ENCODE measurements around the gene PNPLA6. TPM values are rescaled to one million over a fixed set of nuclear protein-coding genes. Genes with fewer than 3 reads are reported as not detected.

Gene PNPLA6
- polyA plus RNA-seq, 1 donor (not counting 4 experiments of a cell fraction or from before 2014, with no cell fraction given) = 22.4 TPM

- H3K9ac ChIP-seq (ENCODE audit: control insufficient read depth, extremely low read depth, insufficient read depth, low read length) = no peak overlapping the region
- no peak overlapping the region for H2AFZ ChIP-seq (ENCODE audit: control insufficient read depth, low read length)
- H3K79me2 ChIP-seq (ENCODE audit: control insufficient read depth, insufficient read depth, low read length) = no peaks in the 10 kb centered on the region
- H4K20me1 ChIP-seq (ENCODE audit: control insufficient read depth, extremely low read depth, insufficient read depth, low read length) = no peaks in the 10 kb centered on the region
- H3K4me2 ChIP-seq (ENCODE audit: control insufficient read depth, extremely low read depth, insufficient read depth, low read depth, low read length) = no peak overlapping the region
- no peaks in the 10 kb centered on the region for H3K4me1 ChIP-seq (ENCODE audit: control insufficient read depth, extremely low read depth, insufficient read depth, low read length)
- DNase-seq (ENCODE audit: low read depth, low spot score) (no peak), FAIRE-seq (no peak)
- no peak overlapping the region for H3K27ac ChIP-seq (ENCODE audit: control insufficient read depth, insufficient read depth, low read length)
- no peaks in the 10 kb centered on the region for H3K9me1 ChIP-seq (ENCODE audit: control insufficient read depth, extremely low read depth, insufficient read depth, low read length)
- no peaks in the 10 kb centered on the region for H3K9me3 ChIP-seq (ENCODE audit: control insufficient read depth, low read depth, low read length)
- H3K36me3 ChIP-seq (ENCODE audit: control insufficient read depth in 2 of 2, extremely low read depth in 1 of 2, insufficient read depth in 2 of 2, low read length in 2 of 2) = peaks cover 13 to 18% of the 10 kb centered on the region in 2 experiments
- no peaks in the 10 kb centered on the region for H3K27me3 ChIP-seq (ENCODE audit: control insufficient read depth, extremely low read depth, insufficient read depth, low read length)
- dilution Hi-C loops (cut with MboI; ENCODE audit: extremely low pct_ligation_motif_present, low sequenced_read_pairs) = no loop called here
- no peak overlapping the region for H3K4me3 ChIP-seq (ENCODE audit: control insufficient read depth in 2 of 3, extremely low read depth in 1 of 3, insufficient read depth in 2 of 3, low read depth in 1 of 3, low read length in 3 of 3)
- TF ChIP-seq EZH2 (IDR thresholded peaks at IDR 0.05; ENCODE audit: low read length) (no peak), CTCF (optimal IDR thresholded peaks at IDR 0.05 in 1 of 3, IDR thresholded peaks at IDR 0.05 in 1 of 3, conservative IDR thresholded peaks at IDR 0.05 in 1 of 3; ENCODE audit: extremely low read depth in 1 of 3, insufficient read depth in 2 of 3, low read length in 3 of 3) (no peak)
Observed at GRCh38 chr19:7610491-7611240, 75.1 kb downstream of the PNPLA6 start.

Small RNA genes within 50 kb of the gene (small RNA-seq; reads per million reads assigned to genes)
- gene AC008878.2 (ENCODE audit: insufficient read length in 3 of 3, low read depth in 3 of 3, low replicate concordance in 1 of 3) = 0 reads per million in 3 experiments

Other genes starting within 250 kb of the PNPLA6 start
- 0.98 to 1.9 TPM (median 1.2 TPM) in 3 replicates for gene INSR, start 241.3 kb upstream of the PNPLA6 start, polyA plus RNA-seq
- gene ARHGEF18, start 186.8 kb upstream of the PNPLA6 start, polyA plus RNA-seq = 7.9 to 11.7 TPM (median 11.4 TPM) in 3 replicates
- gene PEX11G, start 46.7 kb upstream of the PNPLA6 start, polyA plus RNA-seq = 1.1 to 2.7 TPM (median 1.3 TPM) in 3 replicates
- 8.5 to 15.9 TPM (median 10.0 TPM) in 3 replicates for gene ZNF358, start 19.6 kb upstream of the PNPLA6 start, polyA plus RNA-seq
- 14.0 to 36.0 TPM (median 15.5 TPM) in 3 replicates for gene MCOLN1, start 13.1 kb upstream of the PNPLA6 start, polyA plus RNA-seq
- 2.4 to 6.1 TPM (median 5.0 TPM) in 3 replicates for gene CAMSAP3, start 60.1 kb downstream of the PNPLA6 start, polyA plus RNA-seq
- gene XAB2, start 93.8 kb downstream of the PNPLA6 start, polyA plus RNA-seq = 15.6 to 22.9 TPM (median 17.7 TPM) in 3 replicates
- 32.8 to 85.8 TPM (median 51.5 TPM) in 3 replicates for gene PET100, start 94.1 kb downstream of the PNPLA6 start, polyA plus RNA-seq
- not detected in 3 replicates for gene PCP2, start 98.0 kb downstream of the PNPLA6 start, polyA plus RNA-seq
- gene STXBP2, start 101.4 kb downstream of the PNPLA6 start, polyA plus RNA-seq = 58.8 to 88.7 TPM (median 63.6 TPM) in 3 replicates
- not detected in 3 replicates for gene RETN, start 133.3 kb downstream of the PNPLA6 start, polyA plus RNA-seq
- 0.09 TPM in 1 of 3 replicates, not detected in the others for gene MCEMP1, start 141.4 kb downstream of the PNPLA6 start, polyA plus RNA-seq
- gene TRAPPC5, start 145.1 kb downstream of the PNPLA6 start, polyA plus RNA-seq = 27.7 to 141 TPM (median 54.8 TPM) in 3 replicates
- 0.14 TPM in 1 of 3 replicates, not detected in the others for gene FCER2, start 166.4 kb downstream of the PNPLA6 start, polyA plus RNA-seq
- gene CLEC4G, start 196.4 kb downstream of the PNPLA6 start, polyA plus RNA-seq = not detected in 3 replicates
- gene CD209, start 211.8 kb downstream of the PNPLA6 start, polyA plus RNA-seq = not detected in 3 replicates
- gene CLEC4M, start 227.5 kb downstream of the PNPLA6 start, polyA plus RNA-seq = 0.03 TPM in 1 of 3 replicates, not detected in the others

Measured in keratinocyte (primary cell).